GM06990 (cell line): ENCODE measurements around the gene TELO2.

Source experiments
- DNase-seq: peaks from one replicate; pipeline ENCODE4 v3.0.0-alpha.2; 2011; ENCODE audit not compliant: insufficient read length; ENCODE audit errors: extremely low read depth
- H3K27me3 ChIP-seq: replicated peaks from 2 replicates; pipeline ENCODE4 v1.6.0; 2011; ENCODE audit warnings: low read length; ENCODE audit not compliant: control insufficient read depth, insufficient read depth
- H3K36me3 ChIP-seq: 2 replicates; pipeline ENCODE4 v1.5.1; 2011; ENCODE audit warnings: low read length; ENCODE audit not compliant: control insufficient read depth, insufficient read depth
- H3K4me3 ChIP-seq: replicated peaks from 2 replicates; pipeline ENCODE4 v1.5.1; 2011; ENCODE audit warnings: low read depth, mild to moderate bottlenecking, control low read depth, low read length
- CTCF ChIP-seq: IDR thresholded peaks from 2 replicates; pipeline ENCODE4 v1.5.1; 2011; ENCODE audit warnings: low read length, control low read depth, mild to moderate bottlenecking, inconsistent platforms; ENCODE audit not compliant: insufficient read depth, poor library complexity, severe bottlenecking

The TELO2 gene

DNA sequence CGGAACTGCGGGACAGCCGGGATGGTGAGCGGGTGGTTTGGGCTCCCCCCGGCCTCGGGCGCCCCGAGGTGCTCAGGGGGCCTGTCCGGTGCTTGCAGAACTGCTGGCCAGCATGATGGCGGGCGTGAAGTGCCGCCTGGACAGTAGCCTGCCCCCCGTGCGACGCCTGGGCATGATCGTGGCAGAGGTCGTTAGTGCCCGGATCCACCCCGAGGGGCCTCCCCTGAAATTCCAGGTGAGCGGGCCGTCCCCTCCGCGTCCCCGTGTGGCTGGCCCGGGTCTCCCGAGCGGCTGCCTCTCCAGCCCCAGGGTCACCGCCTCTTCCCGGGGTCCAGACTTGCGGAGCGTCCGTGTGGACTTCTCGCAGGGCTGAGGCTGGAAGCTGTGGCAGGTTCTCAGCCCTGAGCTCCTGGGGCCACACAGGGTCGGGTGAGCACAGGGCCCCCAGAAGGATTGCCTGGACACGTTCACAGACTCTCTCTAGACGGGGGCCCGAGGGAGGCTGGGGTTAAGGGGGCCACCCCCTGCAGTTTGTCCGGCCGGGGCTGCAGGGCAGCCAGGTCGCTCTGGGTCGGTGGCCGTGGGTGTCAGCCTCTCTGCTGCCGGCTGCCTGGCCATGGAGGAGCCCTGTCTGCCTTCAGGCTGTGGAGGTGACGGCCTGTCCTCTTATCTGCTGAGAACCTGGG lies 7.4 kb downstream of the TELO2 start:
- H3K4me3 ChIP-seq: no peak overlapping the region
- no peak for DNase-seq
- no peak for TF ChIP-seq CTCF
- no peaks in the 10 kb centered on the region for H3K27me3 ChIP-seq
- H3K36me3 ChIP-seq: peaks cover 33% of the 10 kb centered on the region

DNA sequence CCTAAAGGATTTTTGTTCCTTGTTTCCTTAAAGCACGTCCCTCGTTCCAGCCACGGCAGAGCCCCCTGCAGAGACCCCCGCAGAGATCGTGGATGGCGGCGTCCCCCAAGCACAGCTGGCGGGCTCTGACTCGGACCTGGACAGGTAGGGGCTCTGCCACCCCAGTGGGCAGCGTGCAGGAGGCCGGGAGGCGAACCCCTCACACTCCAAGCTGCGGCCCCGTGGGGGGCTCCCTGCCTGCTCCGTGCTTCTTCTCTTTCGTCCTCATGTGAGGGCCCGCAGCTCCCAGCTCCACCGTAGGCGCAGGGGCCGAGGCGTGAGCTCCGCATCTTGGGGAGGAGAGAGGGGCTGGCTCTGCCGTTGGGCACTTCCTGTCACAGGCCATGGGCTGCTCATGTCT lies 8.5 kb downstream of the TELO2 start:
- no peak overlapping the region for H3K4me3 ChIP-seq
- DNase-seq: no peak
- H3K36me3 ChIP-seq: peaks cover 31% of the 10 kb centered on the region
- no peak for TF ChIP-seq CTCF
- H3K27me3 ChIP-seq: no peaks in the 10 kb centered on the region

DNA sequence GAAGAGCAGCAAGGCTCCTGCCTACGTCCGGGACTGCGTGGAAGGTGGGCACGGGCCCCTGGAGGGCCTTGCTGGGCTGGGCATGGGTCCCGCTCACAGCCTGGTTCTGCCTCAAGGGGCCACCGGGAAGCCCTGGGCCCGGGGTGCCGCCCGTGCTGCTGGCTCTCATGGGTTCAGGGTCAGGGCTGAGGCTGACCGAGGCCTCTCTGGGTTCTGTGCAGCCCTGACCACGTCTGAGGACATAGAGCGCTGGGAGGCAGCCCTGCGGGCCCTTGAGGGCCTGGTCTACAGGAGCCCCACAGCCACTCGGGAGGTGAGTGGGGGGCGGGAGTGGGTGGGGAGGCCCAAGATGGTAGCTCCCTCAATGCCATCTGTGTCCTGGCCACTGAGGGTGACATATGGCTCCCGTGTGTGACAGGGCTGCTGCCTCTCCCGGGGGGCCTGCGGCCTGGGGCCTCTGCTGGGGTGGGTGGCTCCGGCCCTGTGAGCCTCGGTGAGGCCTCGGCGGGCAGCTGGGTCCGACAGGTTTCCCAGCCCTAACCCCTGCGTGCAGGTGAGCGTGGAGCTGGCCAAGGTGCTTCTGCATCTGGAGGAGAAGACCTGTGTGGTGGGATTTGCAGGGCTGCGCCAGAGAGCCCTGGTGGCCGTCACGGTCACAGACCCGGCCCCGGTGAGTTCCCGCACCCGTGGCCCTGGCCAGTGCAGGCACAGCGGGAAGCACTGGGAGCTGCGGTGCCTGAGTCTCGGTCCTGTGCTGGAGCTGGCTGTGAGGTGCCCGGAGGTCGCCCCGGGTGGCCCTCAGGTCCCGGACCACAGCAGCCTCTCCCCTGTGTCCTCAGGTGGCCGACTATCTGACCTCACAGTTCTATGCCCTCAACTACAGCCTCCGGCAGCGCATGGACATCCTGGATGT lies 9.2 kb downstream of the TELO2 start:
- H3K36me3 ChIP-seq: peaks cover 26% of the 10 kb centered on the region
- DNase-seq: peak; percentile 3
- no peaks in the 10 kb centered on the region for H3K27me3 ChIP-seq
- no peak for TF ChIP-seq CTCF
- no peak overlapping the region for H3K4me3 ChIP-seq

GRCh38 chr16:1503110-1503955 lies 10.2 kb downstream of the TELO2 start:
- Histone ChIP-seq H3K36me3 (peaks cover 26% of the 10 kb centered on the region), H3K4me3 (no peak overlapping the region), H3K27me3 (no peaks in the 10 kb centered on the region)
- TF ChIP-seq CTCF: no peak
- peak; percentile 6 for DNase-seq

DNA sequence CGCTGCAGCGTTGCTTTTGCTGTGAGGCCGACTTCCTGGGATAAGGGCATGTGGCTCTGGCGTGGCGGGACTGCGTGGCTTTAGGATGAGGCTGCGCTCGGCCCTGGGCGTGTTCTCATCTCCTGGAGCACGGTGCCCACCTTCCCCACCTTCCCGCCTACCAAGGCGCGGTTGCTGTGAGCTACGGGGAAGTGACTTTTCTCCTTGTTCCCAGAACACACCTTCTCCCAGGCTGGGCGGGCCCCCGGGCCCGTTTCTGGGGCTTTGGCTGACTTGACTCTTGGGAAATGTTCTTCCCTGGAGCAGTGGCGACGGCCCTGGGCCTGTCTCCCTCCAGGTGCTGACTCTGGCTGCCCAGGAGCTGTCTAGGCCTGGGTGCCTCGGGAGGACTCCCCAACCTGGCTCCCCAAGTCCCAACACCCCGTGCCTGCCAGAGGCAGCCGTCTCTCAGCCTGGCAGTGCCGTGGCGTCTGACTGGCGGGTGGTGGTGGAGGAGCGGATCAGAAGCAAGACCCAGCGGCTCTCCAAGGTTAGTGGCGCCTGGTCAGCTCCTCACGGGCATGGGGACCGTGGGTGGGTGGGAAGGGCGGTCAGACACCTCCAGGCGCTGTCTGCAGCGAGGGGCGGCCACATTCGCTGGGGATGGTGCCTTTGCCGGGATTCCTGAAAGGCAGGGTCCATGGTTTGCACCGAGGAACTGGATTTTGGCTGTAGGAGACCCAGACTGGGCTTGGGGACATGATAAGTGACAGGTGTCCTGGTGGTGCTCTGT lies 12.1 kb downstream of the TELO2 start:
- H3K36me3 ChIP-seq: peaks cover 25% of the 10 kb centered on the region
- H3K27me3 ChIP-seq: no peaks in the 10 kb centered on the region
- TF ChIP-seq CTCF: no peak
- DNase-seq: no peak
- no peak overlapping the region for H3K4me3 ChIP-seq
